Measurements from ENCODE around the gene OR5K3.
A peak's percentile ranks its signal among the peaks of the same experiment; 100 is the strongest.

Gene OR5K3

DNA sequence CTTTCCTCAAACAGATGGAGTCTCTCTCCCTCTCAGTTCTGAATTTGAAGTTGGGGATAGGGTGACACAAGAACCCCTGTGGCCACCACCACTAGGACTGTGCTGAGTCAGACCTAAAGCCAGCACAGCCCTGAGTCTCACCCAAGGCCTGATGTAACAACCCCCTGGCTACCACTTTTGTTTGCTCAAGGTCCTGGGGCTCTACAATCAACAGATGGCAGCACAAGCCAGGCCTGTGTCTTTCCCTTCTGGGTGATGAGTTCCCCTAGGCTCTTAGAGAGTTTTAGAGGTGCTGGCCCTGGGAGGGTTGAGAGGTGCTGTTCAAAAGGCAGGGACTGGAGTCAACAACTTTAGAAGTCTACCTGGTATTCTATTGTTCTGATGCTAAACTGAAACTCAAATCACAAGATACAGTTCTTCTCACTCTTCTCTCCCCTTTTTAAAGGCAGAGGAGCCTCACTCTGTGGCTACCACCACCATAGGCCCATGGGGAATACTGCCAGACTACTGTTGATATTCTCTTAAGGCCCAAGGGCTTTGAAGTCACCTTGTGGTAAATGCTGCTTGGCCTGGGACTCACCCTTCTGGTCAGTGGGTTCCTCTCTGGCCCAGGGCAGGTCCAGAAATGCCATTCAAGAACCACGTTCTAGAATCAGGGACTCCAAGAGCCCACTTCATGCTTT, 30.3 kb upstream of the OR5K3 start:
- no peaks in the 10 kb centered on the region for H3F3A ChIP-seq (ENCODE audit: control insufficient read depth, insufficient read depth)
- no peaks in the 10 kb centered on the region for H3K79me2 ChIP-seq (ENCODE audit: control insufficient read depth, low read length)
- H3K36me3 ChIP-seq (ENCODE audit: control insufficient read depth, low read length): no peaks in the 10 kb centered on the region
- H3K4me1 ChIP-seq (ENCODE audit: control insufficient read depth, low read length): no peaks in the 10 kb centered on the region
- H3K4me3 ChIP-seq (ENCODE audit: low read length): no peak overlapping the region
- no peak overlapping the region for H3K27ac ChIP-seq (ENCODE audit: low read depth, low read length)
- H3K9me3 ChIP-seq (ENCODE audit: control insufficient read depth, insufficient read depth, low read length): no peaks in the 10 kb centered on the region
- no peaks in the 10 kb centered on the region for H3K27me3 ChIP-seq (ENCODE audit: control insufficient read depth, low read length)
- H4K20me1 ChIP-seq (ENCODE audit: control insufficient read depth, insufficient read depth, low read depth, low read length): no peaks in the 10 kb centered on the region
- H3K4me2 ChIP-seq (ENCODE audit: low read length): no peak overlapping the region
- no peak for TF ChIP-seq EZH2phosphoT487 (IDR thresholded peaks at IDR 0.05; ENCODE audit: borderline replicate concordance, low read length)
- TF ChIP-seq CTCF (IDR thresholded peaks at IDR 0.05; ENCODE audit: low read depth, low read length, poor library complexity, severe bottlenecking): peak; percentile 26
- no peaks in the 10 kb centered on the region for H3K9me2 ChIP-seq (replicated peaks; ENCODE audit: control insufficient read depth, low read length)

DNA sequence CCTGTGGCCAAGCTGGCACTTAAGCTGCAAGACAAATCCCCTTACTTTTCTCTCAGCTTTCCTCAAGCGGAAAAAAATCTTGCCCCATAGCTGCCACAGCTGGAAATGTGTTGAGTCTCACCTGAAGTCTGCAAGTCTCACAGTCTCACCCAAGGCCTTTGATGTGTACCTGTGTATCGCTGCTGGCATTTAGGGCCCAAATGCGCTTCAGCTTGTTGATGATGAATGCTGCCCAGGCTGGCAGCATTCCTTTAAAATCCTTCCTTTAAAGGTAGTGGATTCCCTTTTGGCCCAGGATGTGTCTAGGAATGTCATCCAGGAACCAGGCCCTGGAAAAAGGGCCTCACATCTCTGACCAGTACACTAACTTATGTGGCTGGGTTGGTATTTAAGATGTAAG, 29.8 kb upstream of the OR5K3 start:
- Histone ChIP-seq H3K4me1 (ENCODE audit: control insufficient read depth, low read length) (no peaks in the 10 kb centered on the region), H3K9me2 (replicated peaks; ENCODE audit: control insufficient read depth, low read length) (no peaks in the 10 kb centered on the region), H3K79me2 (ENCODE audit: control insufficient read depth, low read length) (no peaks in the 10 kb centered on the region), H3K27ac (ENCODE audit: low read depth, low read length) (no peak overlapping the region), H3K27me3 (ENCODE audit: control insufficient read depth, low read length) (no peaks in the 10 kb centered on the region), H4K20me1 (ENCODE audit: control insufficient read depth, insufficient read depth, low read depth, low read length) (no peaks in the 10 kb centered on the region), H3F3A (ENCODE audit: control insufficient read depth, insufficient read depth) (no peaks in the 10 kb centered on the region), H3K36me3 (ENCODE audit: control insufficient read depth, low read length) (no peaks in the 10 kb centered on the region), H3K4me2 (ENCODE audit: low read length) (no peak overlapping the region), H3K4me3 (ENCODE audit: low read length) (no peak overlapping the region), H3K9me3 (ENCODE audit: control insufficient read depth, insufficient read depth, low read length) (no peaks in the 10 kb centered on the region)
- TF ChIP-seq CTCF (IDR thresholded peaks at IDR 0.05; ENCODE audit: low read depth, low read length, poor library complexity, severe bottlenecking): no peak
- TF ChIP-seq EZH2phosphoT487 (IDR thresholded peaks at IDR 0.05; ENCODE audit: borderline replicate concordance, low read length): no peak

DNA sequence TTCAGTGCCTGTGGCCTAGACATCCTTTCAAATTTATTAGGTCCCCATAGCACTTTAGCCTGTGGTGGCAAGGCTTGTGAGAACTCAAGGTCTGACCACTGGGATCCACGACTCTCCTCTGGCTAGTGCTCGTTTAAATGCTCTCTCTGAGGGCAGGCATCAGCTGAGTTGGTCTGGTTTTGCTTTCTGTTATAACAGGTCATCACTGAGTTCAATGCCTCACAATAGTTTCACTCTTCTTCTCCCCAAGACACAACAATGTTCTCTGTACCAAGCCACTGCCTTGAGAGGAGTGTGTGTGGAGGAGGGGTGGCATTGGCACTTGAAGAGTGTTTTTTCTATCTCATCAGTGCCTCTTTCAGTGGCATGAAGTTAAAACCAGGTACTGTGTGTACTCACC, 29.2 kb upstream of the OR5K3 start:
- TF ChIP-seq CTCF (IDR thresholded peaks at IDR 0.05; ENCODE audit: low read depth, low read length, poor library complexity, severe bottlenecking) (no peak), EZH2phosphoT487 (IDR thresholded peaks at IDR 0.05; ENCODE audit: borderline replicate concordance, low read length) (no peak)
- Histone ChIP-seq H3K9me3 (ENCODE audit: control insufficient read depth, insufficient read depth, low read length) (no peaks in the 10 kb centered on the region), H3K27ac (ENCODE audit: low read depth, low read length) (no peak overlapping the region), H3F3A (ENCODE audit: control insufficient read depth, insufficient read depth) (no peaks in the 10 kb centered on the region), H3K9me2 (replicated peaks; ENCODE audit: control insufficient read depth, low read length) (no peaks in the 10 kb centered on the region), H3K79me2 (ENCODE audit: control insufficient read depth, low read length) (no peaks in the 10 kb centered on the region), H4K20me1 (ENCODE audit: control insufficient read depth, insufficient read depth, low read depth, low read length) (no peaks in the 10 kb centered on the region), H3K4me3 (ENCODE audit: low read length) (no peak overlapping the region), H3K27me3 (ENCODE audit: control insufficient read depth, low read length) (no peaks in the 10 kb centered on the region), H3K4me1 (ENCODE audit: control insufficient read depth, low read length) (no peaks in the 10 kb centered on the region), H3K36me3 (ENCODE audit: control insufficient read depth, low read length) (no peaks in the 10 kb centered on the region), H3K4me2 (ENCODE audit: low read length) (no peak overlapping the region)

Data from DOHH2 (cell line).